HG03175 (cell line): Measurements from ENCODE around the gene VDR.
A peak's percentile ranks its signal among the peaks of the same experiment; 100 is the strongest.

Experiments
- ATAC-seq: cut with Tn5 transposase; IDR thresholded peaks from one replicate; pipeline ENCODE4 v1.9.1; 2021; ENCODE audit warnings: mild to moderate bottlenecking, moderate library complexity; ENCODE audit not compliant: unreplicated experiment

The VDR gene

DNA sequence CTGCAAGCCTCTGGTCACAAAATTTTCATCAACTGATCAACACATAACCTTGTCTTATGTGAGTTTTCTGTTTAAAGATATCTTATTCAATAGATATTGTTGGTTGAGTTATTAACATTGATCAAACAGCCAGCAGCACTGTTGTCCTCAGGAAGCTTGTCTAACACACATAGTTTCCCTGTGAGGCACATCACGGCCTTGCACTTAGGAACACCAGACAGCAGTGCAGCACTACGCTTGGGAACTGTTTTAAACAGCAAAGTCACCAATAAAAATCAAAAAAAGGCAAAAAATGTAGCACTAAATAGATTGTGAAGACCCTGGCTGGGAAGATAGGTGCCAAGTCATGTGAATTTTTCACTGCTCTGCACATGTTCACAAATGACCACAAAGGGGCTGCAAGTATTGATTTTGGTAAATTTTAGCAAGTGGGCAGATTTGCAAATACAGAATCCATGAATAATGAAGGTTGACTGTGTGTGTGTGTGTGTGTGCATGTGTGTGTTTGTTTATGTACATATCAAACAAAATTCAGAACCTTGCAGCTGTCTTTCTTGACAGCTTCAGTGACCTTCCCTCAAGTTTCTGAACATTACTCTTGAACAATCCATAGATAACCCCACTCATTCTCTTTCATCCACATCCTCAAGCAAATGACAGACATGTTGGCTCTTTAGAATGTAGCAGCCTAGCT lies 28.9 kb downstream of the VDR start:
- no peak for ATAC-seq

DNA sequence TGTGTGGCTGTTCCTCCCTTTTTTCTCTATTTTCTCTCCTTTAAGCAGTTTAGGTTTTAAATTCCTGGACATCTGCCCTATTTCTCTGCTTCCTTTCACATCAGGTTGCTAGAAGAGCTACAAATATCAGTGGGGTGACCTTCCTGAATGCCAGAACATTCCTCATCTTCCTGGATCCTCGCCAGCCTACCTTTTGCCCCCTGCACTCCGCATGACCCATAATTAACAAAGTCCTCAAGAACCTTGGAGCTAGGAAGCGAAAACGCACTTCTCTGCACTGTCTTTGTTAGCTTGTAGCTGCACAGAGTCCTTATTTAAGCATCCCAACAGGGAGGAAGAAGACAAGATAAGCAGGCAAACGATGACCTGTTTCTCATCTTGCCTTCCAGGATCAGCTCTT lies 30.5 kb downstream of the VDR start:
- no peak for ATAC-seq

GRCh38 chr12:47870175-47870781 lies 34.5 kb downstream of the VDR start:
- peak; percentile 42 for ATAC-seq

GRCh38 chr12:47868552-47869031 lies 36.2 kb downstream of the VDR start:
- peak; percentile 52 for ATAC-seq

DNA sequence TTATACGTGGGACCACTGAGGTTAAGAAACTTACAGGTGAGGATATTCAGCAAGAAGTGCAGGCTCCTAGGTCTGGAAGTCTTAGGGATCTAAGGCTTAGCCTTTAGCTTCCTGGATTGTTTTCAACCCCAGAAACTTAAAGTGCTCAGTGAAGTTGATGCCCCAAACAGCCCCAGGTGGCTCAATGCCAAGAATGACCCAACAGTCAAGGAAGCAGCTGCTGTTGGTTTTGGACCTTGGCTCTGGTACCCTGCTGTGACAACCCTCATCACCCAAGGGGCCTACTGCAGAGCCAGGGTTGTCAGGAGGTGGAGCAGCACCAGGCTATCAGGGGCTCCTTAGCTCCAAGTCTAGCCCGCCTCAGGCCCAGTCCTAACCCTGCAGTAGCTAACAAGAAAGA lies 36.8 kb downstream of the VDR start:
- no peak for ATAC-seq

GRCh38 chr12:47867495-47867941 lies 37.3 kb downstream of the VDR start:
- ATAC-seq, result no peak

GRCh38 chr12:47864646-47865235 lies 40.1 kb downstream of the VDR start:
- ATAC-seq, result no peak

DNA sequence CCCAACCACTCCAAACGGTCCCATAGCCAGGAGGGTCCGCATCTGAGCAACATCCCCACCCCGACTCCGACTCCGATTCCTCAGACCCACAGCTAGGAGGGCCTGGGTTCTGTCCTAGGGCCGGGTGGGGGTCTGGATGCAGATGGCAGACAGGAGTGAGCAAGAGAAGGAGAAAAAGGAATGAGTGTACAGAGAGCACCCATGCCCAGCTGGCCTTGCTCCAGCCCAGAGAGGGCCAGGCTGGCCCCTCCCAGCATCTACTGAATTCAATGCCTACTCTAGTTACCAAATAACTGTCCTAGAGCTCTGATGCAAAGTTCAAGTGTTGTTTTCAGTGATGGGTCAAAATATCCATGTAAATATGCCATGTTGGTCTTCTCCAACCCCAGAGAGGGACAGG lies 40.8 kb downstream of the VDR start:
- ATAC-seq, result no peak

- no peak for ATAC-seq
Measured at GRCh38 chr12:47863467-47863866, 41.3 kb downstream of the VDR start.

- ATAC-seq, result no peak
Measured at GRCh38 chr12:47862881-47863280, 41.9 kb downstream of the VDR start.

- ATAC-seq, result no peak
Measured at GRCh38 chr12:47862167-47862750, 42.5 kb downstream of the VDR start.

GRCh38 chr12:47860873-47861272 lies 43.9 kb downstream of the VDR start:
- ATAC-seq, result no peak

DNA sequence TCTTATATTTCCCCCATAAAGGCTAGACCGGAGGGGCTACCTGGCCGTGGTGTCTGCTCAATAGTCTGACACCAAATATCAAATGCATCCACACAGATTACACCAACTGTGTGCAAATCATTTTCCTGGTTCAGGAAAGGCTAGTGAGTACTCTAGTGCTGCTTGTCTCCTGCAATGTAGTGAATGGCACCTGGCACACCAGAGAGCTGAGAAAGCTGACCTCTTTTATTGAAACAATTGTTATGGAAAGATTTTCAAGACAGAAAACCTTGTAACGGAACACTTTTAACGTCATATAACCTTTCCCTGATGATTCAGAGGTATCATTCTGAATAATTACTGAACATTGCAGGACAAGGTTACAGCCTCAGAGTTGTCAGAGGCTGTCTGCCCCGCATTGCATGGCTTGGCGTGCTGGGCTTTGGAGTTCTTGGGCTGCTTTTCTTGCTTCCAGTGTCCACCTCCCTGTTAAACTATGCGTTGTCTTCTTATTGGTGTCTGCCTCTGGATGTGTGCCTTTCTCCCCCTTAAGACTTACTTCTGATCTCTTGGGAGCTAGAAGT lies 44.4 kb downstream of the VDR start:
- no peak for ATAC-seq

- no peak for ATAC-seq
Measured at GRCh38 chr12:47858511-47859266, 46.1 kb downstream of the VDR start.

- no peak for ATAC-seq
Measured at GRCh38 chr12:47856721-47857575, 47.8 kb downstream of the VDR start.

DNA sequence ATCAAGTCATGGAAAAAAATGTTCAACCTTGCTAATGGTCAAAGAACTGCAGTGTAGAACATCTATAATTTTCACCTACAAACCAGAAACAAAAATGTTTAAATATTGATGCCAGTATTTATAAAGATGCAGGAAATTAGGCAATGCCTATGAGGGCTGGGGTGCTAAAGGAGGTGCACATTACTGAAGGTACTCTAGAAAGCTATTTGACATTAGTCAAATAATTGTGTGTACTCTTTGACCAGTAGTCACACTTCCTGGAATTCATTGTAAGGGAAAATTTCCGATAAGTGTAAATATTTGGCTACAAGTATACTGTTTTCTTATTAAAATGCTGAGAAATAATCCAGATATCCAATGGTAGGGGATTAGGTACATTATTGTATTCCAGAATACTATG lies 48.7 kb downstream of the VDR start:
- no peak for ATAC-seq

GRCh38 chr12:47855502-47855901 lies 49.3 kb downstream of the VDR start:
- ATAC-seq, result no peak

- ATAC-seq, result no peak
Measured at GRCh38 chr12:47854531-47854930, 50.3 kb downstream of the VDR start.

- ATAC-seq, result no peak
Measured at GRCh38 chr12:47852096-47852571, 52.7 kb downstream of the VDR start.
